Activated CD4-positive, alpha-beta T cell treated with anti-CD3 and anti-CD28 coated beads, Interleukin-2, amount 10 ng/mL, durations not matched to agents 24 days and 14 days (primary cell): ENCODE data around the gene RNF148. TPM values are rescaled to one million over a fixed set of nuclear protein-coding genes. Genes with fewer than 3 reads are reported as not detected.

Experiments
- total RNA-seq: library from RNA; stranded (reverse); gene quantifications from 2 replicates; pipeline ENCODE4 v1.2.3, GENCODE V29; 2022

The RNF148 gene
- total RNA-seq, 1 donor from 2014 or later, result not detected

Other genes with a start within 250 kb of the RNF148 start
- not detected in 2 replicates for gene RNF133, start 3.8 kb downstream of the RNF148 start, total RNA-seq
- not detected in 2 replicates for gene CADPS2, start 183.5 kb upstream of the RNF148 start, total RNA-seq